ELR (cell line): ENCODE measurements around the gene SLC9A9.
"Not testable (repeated sequence)": the region's sequence is repeated elsewhere in the genome, so short reads cannot be mapped to it uniquely, and the experiment has no call there.

ENCODE experiments used
- DNase-seq: peaks from one replicate; pipeline ENCODE4 v3.0.0-alpha.2; 2015; ENCODE audit warnings: low read depth

Gene SLC9A9

GRCh38 chr3:143755978-143756377 lies 92.3 kb downstream of the SLC9A9 start:
- no peak for DNase-seq

- no peak for DNase-seq
These were observed 94.2 kb downstream of the SLC9A9 start for GRCh38 chr3:143754090-143754489.

GRCh38 chr3:143753456-143753855 lies 94.8 kb downstream of the SLC9A9 start:
- DNase-seq = no peak

- no peak for DNase-seq
These were observed 95.3 kb downstream of the SLC9A9 start for GRCh38 chr3:143753006-143753405.

GRCh38 chr3:143751643-143752178 lies 96.6 kb downstream of the SLC9A9 start:
- DNase-seq = no peak

- no peak for DNase-seq
These were observed 97.4 kb downstream of the SLC9A9 start for GRCh38 chr3:143750841-143751240.

GRCh38 chr3:143749926-143750325 lies 98.3 kb downstream of the SLC9A9 start:
- DNase-seq = no peak

GRCh38 chr3:143737065-143737464 lies 111.2 kb downstream of the SLC9A9 start:
- no peak for DNase-seq

GRCh38 chr3:143736205-143736997 lies 111.9 kb downstream of the SLC9A9 start:
- peak; percentile 12 for DNase-seq

GRCh38 chr3:143731776-143732175 lies 116.5 kb downstream of the SLC9A9 start:
- peak; percentile 18 for DNase-seq

- no peak for DNase-seq
These were observed 116.9 kb downstream of the SLC9A9 start for GRCh38 chr3:143731320-143731719.

GRCh38 chr3:143727391-143727790 lies 120.9 kb downstream of the SLC9A9 start:
- DNase-seq = no peak

- DNase-seq = peak; percentile 3
These were observed 121.5 kb downstream of the SLC9A9 start for GRCh38 chr3:143726727-143727126.

- no peak for DNase-seq
These were observed 127.9 kb downstream of the SLC9A9 start for GRCh38 chr3:143720381-143720780.

- no peak for DNase-seq
These were observed 129.8 kb downstream of the SLC9A9 start for GRCh38 chr3:143718463-143718862.

- DNase-seq = no peak
These were observed 131.5 kb downstream of the SLC9A9 start for GRCh38 chr3:143716731-143717130.

GRCh38 chr3:143712522-143712921 lies 135.7 kb downstream of the SLC9A9 start:
- DNase-seq = no peak

GRCh38 chr3:143707848-143708247 lies 140.4 kb downstream of the SLC9A9 start:
- no peak for DNase-seq

- DNase-seq = no peak
These were observed 147.8 kb downstream of the SLC9A9 start for GRCh38 chr3:143700431-143700975.

GRCh38 chr3:143699424-143699823 lies 148.8 kb downstream of the SLC9A9 start:
- DNase-seq = no peak

GRCh38 chr3:143698682-143699303 lies 149.5 kb downstream of the SLC9A9 start:
- no peak for DNase-seq

- no peak for DNase-seq
These were observed 150.3 kb downstream of the SLC9A9 start for GRCh38 chr3:143697975-143698374.

GRCh38 chr3:143695333-143695732 lies 152.9 kb downstream of the SLC9A9 start:
- DNase-seq = not testable (repeated sequence)
